NK-92 treated with Interleukin-12 subunit alpha and Interleukin-12 subunit beta, amount 100 ng/mL, for 24 hours (cell line): ENCODE results near the gene ZBTB7C.

Source experiments
- DNase-seq: peaks from one replicate; lab custom pipeline; 2025; lab: John Stamatoyannopoulos, UW

The ZBTB7C gene

GRCh38 chr18:48138660-48139430 is 270.3 kb downstream of the ZBTB7C start:
- DNase-seq: no peak

- DNase-seq: no peak
Observed at GRCh38 chr18:48138210-48138609, 271.0 kb downstream of the ZBTB7C start.

GRCh38 chr18:48137374-48138081 is 271.7 kb downstream of the ZBTB7C start:
- no peak for DNase-seq

GRCh38 chr18:48136827-48137373 is 272.3 kb downstream of the ZBTB7C start:
- no peak for DNase-seq

- no peak for DNase-seq
Observed at GRCh38 chr18:48136051-48136826, 272.9 kb downstream of the ZBTB7C start.

GRCh38 chr18:48135436-48135966 is 273.7 kb downstream of the ZBTB7C start:
- no peak for DNase-seq

- no peak for DNase-seq
Observed at GRCh38 chr18:48134609-48135008, 274.6 kb downstream of the ZBTB7C start.

- no peak for DNase-seq
Observed at GRCh38 chr18:48133671-48134251, 275.4 kb downstream of the ZBTB7C start.

- DNase-seq: no peak
Observed at GRCh38 chr18:48132797-48133655, 276.2 kb downstream of the ZBTB7C start.

GRCh38 chr18:48131042-48131441 is 278.1 kb downstream of the ZBTB7C start:
- DNase-seq: no peak

GRCh38 chr18:48129621-48130082 is 279.5 kb downstream of the ZBTB7C start:
- DNase-seq: no peak

GRCh38 chr18:48127606-48128005 is 281.6 kb downstream of the ZBTB7C start:
- no peak for DNase-seq

GRCh38 chr18:48126240-48126639 is 282.9 kb downstream of the ZBTB7C start:
- no peak for DNase-seq

GRCh38 chr18:48125724-48126123 is 283.5 kb downstream of the ZBTB7C start:
- no peak for DNase-seq

GRCh38 chr18:48124857-48125626 is 284.1 kb downstream of the ZBTB7C start:
- DNase-seq: no peak

GRCh38 chr18:48123941-48124340 is 285.2 kb downstream of the ZBTB7C start:
- DNase-seq: no peak

- no peak for DNase-seq
Observed at GRCh38 chr18:48123324-48123723, 285.9 kb downstream of the ZBTB7C start.

- no peak for DNase-seq
Observed at GRCh38 chr18:48122816-48123215, 286.4 kb downstream of the ZBTB7C start.

GRCh38 chr18:48122376-48122775 is 286.8 kb downstream of the ZBTB7C start:
- DNase-seq: no peak

GRCh38 chr18:48121752-48122151 is 287.4 kb downstream of the ZBTB7C start:
- no peak for DNase-seq
